Stimulated activated CD8-positive, alpha-beta memory T cell treated with anti-CD3 and anti-CD28 coated beads, Interleukin-12 subunit alpha, Interleukin-12 subunit beta, amount 100 ng/mL, for 4 hours (primary cell): ENCODE data around the gene ADGRL2.

Experiments used
- DNase-seq: peaks from one replicate; pipeline ENCODE4 v3.0.0-alpha.2; 2020; ENCODE audit warnings: low read depth

Gene ADGRL2

DNA sequence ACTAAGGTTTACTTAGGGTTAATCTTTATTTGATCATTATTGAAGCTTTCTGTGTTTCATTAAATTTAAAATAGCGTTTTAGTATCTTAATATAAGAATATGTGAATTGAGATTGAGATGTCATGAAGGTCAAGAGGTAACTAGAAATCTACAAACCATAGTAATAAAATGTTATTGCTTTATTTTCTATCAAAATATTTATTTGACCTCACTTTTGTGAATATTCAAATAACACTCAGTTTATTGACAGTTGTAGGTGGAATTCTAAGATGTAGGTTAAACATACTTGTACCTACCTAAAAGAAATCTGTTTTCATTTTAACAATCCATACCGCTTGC lies 5.7 kb downstream of the ADGRL2 start:
- no peak for DNase-seq

DNA sequence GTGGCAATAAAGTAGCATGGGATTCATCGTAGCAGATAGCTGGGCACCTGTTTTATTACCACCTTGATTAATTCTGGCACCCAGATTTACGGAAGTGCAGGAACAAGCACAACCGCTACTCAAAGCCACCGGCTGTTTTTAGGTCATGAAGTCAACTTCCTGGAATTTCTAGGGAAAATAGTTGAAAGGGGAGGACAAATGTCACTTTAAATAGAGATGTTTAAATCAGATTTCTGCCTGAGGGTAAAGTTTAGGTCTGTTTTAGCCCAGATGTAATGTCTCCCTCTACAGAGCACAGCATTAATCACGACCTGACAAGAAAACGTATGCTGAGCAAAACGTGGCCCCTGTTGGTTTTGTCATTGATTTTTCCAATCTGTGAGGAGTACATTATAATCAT lies 8.0 kb downstream of the ADGRL2 start:
- no peak for DNase-seq

DNA sequence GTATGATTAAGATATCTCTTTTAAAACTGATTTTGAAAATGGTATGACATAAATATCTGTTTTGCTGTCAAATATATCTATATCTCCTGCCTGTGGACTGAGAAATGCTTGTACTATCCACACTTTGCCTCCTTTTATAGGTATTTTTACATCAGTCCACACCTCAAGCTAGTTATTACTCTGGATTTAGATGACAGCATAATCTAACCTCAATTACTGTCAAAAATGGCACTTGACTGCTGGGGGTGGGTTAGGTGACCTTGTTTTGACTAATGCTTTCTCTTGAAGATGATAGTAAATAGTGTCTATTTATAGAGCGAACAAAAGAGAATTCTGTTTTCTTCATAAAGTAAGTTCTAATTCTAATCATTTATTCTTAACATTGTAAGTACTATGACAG lies 9.1 kb downstream of the ADGRL2 start:
- DNase-seq = no peak

DNA sequence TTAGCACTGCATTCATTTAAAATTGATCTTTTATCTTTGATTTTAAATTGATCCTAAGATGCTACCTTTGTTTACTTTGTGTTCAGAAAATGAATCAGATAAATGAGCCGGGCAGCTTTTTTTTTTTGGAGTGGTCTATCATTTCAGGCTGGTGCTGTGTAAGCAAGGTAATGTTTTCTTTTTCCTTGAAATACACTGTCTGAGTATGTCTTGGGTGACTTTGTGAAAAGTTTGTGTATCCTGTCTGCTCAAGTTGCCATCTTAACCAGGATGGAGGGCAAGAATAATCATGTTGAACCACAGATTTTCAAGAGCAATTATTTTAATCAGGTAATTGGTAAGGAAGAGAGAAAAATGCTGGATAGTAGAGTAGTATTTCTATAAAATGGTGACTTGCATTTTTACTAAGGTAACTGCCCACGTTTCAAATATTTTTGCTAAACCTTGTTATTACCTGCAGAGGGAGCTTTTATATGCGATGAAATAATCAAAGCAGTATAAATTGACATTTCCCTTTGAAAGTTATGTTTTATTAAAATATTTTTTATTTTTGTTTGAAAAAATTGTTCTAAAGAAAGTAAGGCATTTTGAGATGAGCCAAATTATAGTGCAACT lies 11.1 kb downstream of the ADGRL2 start:
- DNase-seq = no peak

DNA sequence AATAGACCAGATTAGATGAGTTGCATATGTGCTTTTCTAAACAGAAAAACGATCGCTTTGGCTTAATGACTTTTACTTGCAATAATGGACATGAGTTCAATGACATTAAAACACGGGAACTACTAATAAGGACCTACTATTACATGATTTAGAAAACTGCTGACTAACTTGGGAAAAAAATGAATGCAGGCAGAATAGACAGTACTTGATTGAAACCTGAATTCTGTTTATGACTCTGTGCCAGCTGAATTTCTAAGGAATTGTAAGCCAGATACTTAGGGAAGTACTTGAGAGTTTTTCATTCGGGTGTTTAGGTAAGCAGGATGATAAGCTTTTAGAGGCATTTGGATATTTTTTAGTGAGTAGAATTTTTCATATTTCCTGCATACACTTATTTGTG lies 12.0 kb downstream of the ADGRL2 start:
- DNase-seq = no peak

DNA sequence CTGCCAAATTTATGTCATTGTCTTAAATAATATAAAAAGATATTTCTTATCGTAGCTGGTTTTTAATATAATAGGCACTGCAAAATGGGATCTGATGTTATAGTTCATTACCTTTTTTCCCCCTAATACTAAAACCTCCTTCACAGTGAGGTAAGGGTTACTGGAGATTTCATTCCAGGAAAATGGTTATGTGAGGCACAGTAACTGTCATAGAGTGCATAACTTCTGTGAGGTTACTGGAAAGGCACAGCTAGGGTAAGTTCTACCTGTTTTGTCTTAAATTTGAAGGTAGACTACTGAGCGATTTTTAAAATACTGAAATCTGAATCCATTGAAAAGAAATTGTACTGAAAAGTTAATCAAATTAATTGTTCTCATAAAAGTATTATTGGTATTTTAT lies 13.0 kb downstream of the ADGRL2 start:
- DNase-seq = no peak

DNA sequence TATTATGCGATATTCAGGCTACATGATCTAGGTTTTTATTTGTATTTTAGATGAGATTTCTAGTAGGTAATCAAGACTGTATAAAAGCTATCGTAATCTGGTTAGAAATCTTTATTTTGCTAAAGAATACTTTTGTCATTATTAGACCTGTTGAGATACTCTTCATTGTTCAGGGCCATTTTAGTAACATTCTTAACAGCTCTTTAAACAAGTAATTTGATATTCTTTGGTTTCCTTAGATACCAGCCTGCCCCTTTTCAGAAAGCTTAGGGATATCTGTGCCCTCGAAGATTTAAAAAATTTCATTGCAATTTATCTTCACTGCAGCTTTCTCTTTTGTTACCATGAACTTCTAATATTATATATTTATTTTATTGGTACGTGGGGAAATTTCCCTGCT lies 18.9 kb downstream of the ADGRL2 start:
- DNase-seq = no peak

DNA sequence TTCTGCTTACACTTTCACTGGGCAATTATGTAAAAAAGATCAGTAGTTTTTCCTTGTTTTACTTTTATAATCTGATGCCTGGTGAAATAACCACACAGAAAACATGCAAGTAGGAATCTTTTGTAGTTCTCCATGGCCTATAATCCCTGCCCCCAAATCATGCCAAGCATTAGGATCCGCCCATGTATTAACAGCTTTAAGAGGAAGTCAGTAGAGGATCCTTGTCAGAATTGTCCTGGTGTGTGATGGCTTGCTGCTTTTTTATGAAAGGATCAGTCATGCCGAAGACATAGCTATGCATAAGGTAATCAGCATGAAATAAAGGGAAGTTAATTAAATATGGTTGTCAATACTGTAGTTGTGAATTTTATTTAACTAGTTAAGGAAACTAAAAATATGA lies 20.0 kb downstream of the ADGRL2 start:
- no peak for DNase-seq

DNA sequence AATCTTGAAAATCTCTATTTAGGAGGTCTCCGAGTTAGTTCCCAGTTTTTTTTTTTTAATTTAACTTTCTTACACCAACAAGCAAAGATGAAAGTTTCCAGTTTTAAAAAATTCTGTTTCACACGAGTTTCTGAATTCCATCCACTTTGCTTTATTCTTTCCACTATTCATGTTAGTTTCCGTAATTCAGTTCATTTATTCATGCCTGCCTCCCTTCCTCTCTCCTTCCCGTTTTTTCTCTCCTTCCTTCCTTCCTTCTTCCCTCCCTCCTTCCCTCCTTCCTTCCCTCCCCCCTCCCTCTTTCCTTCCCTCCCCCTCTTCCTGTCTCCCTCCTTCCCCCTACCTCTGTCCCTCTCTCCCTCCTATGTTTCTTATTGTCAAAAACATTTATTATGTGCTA lies 22.3 kb downstream of the ADGRL2 start:
- no peak for DNase-seq

DNA sequence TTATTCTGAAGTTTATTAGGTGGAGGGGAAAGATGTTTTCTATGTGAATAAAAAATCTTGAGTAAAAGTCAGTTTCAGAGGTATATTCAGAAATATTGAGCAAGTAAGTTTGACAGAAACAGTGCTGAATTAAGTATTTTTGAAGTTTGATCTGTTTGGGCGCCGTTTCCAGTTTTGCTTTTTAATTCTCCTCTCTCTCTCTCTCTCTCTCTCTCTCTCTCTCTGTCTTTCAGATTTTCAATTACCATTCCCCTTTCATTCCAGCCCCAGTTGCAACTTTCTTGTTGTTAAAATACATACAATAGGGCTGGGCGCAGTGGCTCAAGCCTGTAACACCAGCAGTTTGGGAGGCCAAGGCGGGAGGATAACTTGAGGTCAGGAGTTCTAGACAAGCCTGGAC lies 24.0 kb downstream of the ADGRL2 start:
- no peak for DNase-seq

DNA sequence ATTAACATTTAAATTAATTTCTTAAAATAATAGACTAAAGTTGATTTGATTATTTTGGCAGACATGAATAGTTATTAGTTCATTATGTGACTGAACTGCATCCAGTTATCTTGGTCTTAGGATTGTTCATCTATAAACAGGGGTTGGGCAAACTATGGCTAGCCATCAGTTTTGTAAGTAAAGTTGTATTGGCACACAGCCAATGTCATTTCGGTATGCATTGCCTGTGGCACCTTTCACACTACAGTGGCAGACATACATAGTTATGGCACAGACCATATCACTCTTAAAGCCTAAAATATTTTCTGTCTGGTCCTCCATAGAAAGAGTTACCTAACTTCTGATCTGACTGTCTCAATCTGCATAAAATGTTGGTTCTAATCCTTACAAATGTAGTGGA lies 27.2 kb downstream of the ADGRL2 start:
- DNase-seq = no peak

DNA sequence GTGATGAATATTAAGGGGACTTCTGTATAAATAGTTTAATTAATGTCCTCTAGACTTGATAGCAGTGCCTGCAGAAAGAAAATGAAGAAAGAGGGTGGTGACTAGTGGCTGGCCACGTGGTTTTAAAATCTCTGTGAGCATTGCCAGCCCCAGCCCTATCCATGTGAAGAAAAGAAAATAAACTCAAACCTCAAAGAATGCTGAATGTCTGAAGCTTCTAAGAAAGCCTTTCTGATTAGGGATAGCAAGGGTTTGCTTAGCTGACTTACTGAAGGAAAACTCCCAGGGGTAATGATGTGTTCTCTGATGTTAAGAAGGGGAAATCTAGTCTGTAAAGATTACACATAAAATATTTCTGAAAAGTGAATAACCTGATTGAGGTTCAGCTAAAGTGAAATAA lies 31.8 kb downstream of the ADGRL2 start:
- no peak for DNase-seq

DNA sequence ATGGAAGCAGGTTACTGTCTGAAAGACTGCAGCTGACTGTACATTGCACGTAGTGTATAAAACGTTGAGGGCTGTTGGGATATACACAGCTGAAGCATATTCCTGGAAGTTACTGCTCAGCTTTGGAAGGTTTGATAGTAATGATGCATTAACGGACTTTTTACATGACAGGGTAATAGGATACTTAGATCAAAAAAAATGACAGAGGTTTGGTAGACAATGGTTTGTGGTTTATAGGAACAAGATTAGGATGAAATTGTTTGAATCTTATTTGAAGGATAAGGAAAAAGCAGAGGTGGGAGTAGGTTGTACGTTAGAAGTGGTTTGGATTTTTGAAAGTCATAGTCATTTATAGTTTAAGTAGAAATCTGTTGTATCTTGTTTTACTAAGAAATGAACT lies 33.0 kb downstream of the ADGRL2 start:
- no peak for DNase-seq

DNA sequence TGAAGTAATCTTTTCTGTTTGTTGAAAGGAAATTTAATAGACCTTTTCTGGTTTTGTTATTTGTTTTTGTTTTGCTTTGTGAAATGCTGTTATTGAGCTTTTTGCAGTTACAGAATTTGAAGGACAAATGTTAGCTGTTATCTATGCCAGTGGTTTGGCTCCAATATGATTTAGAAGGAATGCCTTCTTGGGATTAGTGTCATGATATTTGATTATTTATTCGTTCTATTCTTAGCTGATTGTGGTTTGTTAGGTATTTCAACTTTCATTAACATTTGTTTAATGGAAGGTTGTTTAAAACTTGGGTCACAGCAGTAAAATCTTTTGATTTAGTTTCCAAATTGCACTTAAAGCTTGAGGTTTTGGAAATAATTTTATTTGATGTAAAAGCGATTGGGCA lies 33.5 kb downstream of the ADGRL2 start:
- no peak for DNase-seq

DNA sequence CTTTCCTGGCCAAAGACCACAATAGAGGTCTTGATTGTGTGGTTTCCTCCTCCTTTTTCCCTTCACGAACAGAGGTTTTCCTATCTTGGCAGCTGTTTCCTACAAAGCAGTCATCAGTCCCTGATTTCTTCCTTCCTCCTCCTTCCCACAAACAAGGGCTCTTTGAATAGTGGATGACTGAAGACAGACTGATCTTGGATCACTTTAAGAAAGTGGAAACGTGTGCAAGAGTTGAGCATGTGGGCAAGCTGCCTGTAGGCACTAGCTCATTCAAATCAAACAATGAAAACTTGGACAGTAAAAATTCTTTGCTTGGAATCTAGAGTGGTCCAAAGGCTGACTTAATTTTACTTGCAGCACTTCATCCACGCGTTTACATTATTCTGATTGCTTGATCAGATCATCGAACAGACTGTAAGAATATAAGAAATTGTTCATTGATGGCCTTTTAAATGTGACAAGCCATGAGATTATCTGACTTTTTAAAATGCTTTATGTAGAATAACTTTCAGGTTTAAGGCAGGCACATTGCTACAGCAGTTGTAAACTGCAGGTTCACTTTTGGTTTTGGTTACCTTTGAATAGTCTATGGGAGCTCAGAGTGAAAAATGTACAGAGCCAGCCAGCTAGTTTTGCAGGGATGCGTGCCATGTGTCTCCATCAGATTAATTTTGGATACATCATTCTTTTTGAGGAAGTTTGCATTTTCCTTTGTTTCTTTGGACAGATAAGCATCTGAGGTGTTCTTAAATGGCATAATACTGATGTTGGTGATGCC lies 34.4 kb downstream of the ADGRL2 start:
- no peak for DNase-seq

DNA sequence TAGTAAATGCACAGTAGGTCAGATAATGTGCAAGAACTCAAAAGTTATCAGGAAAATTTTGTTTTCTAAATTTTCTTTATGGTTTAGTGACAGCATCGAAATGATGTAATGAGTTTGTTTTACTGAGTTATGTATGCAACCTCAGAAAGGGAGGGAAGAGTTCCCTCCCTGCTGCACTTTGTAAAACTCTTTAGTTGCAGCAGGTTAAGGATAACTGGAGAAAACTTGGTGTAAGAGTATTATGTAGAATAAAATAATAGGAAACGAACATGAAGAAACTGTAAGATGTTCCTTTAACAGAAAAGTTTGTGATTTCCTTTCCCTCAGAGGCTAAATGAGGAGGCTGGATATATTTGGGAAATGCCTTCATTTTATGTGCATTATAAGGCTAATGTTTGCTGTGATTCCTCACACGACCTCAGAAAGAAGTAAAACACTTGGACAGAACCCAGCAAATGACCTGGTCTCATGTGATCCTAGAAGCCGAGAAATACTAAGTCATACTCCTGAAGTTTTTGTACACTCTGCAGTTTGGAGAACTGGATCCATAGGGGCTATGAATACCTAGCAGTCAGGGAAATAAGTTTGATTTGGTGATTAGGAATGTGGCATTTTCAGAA lies 35.4 kb downstream of the ADGRL2 start:
- no peak for DNase-seq

DNA sequence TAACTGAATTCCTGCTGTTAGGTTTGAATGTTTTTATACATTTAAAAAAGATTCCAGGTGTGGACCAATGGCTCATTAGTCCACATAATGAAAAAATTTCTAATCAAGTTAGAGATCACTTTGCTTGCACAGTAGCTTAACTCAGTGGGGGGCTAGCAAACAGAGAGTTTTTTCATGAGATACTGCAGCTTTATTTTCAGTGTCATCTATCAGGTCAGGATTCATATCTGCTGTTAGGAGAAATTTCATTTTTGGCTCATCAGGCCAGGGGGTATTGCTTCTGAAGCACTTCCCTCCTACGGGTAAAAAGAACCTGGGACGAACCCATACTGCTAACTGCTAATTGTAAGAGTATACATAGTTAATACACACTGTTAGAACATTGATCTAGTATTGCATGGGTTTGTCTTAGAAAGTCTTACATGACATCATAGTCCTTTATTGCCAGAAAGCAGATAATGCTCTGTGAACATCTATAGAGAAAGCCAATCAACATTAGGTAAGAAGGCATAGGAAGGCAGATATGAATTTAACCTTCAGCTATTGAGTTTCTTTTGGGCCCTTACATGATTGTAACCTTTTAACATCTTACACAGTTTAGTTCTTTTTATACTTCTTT lies 38.0 kb downstream of the ADGRL2 start:
- DNase-seq = no peak

DNA sequence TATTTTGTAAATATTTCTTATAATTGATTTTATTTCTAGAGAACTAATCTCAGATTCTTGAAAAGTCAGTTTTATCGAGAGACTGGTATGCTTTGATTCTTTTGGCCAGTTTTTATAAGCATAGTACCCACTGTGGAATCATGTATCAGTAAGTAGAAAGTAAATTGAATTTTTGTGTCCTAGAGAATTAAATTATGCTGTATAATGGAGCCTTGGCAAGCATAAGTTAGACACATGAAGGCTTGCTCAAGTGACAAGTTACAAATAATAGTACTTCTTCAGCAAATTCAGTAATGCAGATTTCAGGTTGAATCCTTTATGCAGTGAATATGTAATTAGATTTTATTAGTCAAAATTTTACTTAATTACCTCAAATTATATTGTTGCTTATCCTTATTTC lies 40.1 kb downstream of the ADGRL2 start:
- DNase-seq = no peak

DNA sequence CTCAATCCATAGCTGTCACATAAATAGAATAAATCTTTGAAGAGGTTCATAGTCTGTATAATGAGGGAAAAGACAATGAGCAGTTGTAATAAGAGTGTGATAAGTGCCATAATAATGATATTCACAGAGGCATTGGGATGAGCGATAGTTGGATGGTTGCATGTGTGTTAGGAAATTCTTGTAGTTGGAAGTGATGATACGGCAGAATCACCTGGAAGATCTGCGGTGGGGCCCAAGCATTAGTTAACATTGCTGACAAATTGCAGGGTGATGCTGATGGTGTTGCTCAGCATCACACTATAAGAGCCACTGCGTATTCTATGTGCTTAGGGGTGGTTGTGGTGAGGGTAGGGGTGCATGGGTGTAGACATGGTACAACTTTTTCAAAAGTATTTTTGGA lies 41.1 kb downstream of the ADGRL2 start:
- DNase-seq = no peak

DNA sequence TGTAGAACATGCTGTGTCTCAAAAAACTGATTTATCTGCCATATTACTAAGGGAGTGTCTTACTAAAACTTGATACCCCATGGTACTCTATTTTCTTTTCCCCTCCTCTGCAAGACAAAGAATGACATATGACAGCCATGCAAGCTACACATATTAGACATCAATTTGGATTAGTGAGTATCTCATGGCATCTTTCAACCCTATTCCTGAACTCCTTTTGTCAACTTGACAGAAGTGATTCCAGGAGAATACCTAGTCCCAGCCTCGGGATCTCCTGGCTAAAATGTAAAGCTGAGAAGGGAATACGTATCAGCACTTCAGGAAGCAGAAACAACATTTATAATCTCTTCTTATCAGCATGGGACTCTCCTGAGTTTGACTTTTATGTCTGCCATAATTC lies 43.7 kb downstream of the ADGRL2 start:
- DNase-seq = no peak

DNA sequence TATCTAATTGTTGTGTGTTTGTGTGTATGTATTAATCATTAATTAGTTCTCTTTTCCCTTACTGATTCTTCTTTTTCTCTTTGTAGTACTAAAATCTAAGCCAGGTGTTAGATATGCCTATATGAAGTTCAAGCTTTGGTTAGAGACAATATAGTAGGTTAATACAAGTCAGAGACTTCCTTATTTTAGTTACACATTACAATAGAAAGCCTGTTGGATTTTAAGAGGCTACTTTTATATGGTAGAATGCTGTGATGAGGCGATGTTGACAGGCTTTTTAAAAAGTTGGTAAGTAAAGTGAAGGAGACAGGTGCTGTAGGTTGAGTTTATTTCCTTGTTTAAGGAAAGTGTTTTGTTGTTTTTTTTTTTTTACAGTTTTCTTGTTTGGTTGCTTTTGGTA lies 45.9 kb downstream of the ADGRL2 start:
- DNase-seq = no peak

DNA sequence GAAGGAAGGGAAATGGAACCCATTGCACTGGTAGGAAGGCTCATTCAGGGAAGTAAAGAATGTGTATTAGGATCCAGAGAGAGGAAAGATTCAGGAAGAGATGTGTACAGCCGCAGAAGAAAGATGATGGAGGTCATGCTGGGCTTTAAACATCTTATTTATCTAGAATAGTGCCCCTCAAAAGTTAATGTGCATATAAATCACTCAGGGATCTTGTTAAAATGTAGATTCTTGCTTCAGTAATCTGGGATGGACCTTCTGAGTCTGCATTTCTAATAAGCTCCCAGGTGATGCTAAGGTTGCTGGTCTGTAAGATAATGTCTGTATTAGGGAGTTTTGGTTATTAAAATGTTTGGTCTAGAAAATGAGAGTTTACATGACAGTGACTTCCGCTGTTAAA lies 46.3 kb downstream of the ADGRL2 start:
- DNase-seq = no peak

DNA sequence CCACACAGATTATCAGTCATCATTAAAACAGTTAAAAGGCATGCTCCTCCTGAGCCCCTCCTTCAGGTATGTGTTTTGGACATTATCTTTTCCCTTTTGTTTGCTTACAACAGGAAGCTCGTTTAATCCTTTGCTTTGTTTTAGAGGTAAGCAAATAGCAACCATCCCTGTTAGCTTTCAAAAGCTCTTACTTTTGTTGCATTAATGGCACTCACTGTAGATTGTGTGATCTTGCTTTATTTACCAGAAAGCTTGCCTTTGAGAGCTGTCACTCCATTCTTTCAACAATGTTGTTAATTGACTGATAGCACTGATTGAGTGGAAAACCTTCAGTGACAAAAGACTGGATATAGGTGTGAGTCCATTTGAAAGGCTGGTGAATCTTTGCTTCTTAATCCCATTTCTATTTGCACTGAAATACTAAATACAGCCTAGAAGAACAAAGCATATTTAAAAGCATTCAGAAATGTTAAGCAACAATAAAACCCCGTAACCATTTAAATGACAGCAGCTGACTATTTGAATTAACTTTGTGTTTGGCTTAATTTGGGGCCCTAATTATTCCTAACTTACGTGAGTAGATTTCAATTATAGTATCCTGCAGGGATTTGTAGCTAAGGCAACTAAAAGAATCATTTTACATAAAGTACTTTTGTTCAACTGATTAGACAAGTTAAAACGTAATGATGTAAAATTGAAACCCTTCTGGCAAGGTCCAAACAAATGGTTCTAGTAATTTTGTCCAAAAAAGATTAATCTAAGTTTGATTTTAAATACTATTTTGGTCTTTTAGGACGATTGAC lies 48.3 kb downstream of the ADGRL2 start:
- DNase-seq = no peak
